Measurements from ENCODE around the gene PPP2R2D. TPM values are rescaled to one million over a fixed set of nuclear protein-coding genes. Genes with fewer than 3 reads are reported as not detected.
"Not testable (repeated sequence)": the region's sequence is repeated elsewhere in the genome, so short reads cannot be mapped to it uniquely, and the experiment has no call there.

PPP2R2D gene
- total RNA-seq, 1 experiment from 2014 or later, result 23.5 TPM

DNA sequence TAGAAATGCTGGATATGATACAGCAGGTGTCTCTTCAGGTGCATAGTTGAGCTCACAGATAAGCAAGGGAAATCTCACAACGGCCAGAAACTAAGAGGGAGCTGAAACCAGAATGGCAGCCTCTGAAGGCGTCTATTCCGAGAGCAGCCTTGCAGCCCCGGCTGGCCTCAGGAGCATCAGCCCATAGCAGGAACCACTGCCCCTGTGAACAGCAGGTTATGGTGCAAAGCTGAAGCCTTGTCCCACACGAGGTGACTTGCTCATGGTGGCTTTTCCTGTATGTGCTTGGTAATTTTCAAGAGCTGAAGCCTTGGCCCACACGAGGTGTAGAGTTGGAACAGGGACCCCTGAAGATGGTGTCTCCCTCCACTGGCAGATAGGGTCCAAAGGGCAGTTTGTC is 47.7 kb downstream of the PPP2R2D start:
- ChIA-PET POLR2A (ENCODE audit: unreplicated experiment) (no interaction called here), CTCF (no interaction called here)
- H3K4me2 ChIP-seq, result no peak overlapping the region
- no peak overlapping the region for H3K4me3 ChIP-seq
- H3K9me3 ChIP-seq (ENCODE audit: insufficient read depth, low read depth), result no peaks in the 10 kb centered on the region
- no peaks in the 10 kb centered on the region for H3K27me3 ChIP-seq (ENCODE audit: insufficient read depth, low read depth)
- H3F3A ChIP-seq (ENCODE audit: insufficient read depth, low read depth), result no peaks in the 10 kb centered on the region
- no peaks in the 10 kb centered on the region for H3K36me3 ChIP-seq (ENCODE audit: low read depth)
- TF ChIP-seq, protein P1, sequence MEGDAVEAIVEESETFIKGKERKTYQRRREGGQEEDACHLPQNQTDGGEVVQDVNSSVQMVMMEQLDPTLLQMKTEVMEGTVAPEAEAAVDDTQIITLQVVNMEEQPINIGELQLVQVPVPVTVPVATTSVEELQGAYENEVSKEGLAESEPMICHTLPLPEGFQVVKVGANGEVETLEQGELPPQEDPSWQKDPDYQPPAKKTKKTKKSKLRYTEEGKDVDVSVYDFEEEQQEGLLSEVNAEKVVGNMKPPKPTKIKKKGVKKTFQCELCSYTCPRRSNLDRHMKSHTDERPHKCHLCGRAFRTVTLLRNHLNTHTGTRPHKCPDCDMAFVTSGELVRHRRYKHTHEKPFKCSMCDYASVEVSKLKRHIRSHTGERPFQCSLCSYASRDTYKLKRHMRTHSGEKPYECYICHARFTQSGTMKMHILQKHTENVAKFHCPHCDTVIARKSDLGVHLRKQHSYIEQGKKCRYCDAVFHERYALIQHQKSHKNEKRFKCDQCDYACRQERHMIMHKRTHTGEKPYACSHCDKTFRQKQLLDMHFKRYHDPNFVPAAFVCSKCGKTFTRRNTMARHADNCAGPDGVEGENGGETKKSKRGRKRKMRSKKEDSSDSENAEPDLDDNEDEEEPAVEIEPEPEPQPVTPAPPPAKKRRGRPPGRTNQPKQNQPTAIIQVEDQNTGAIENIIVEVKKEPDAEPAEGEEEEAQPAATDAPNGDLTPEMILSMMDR (conservative IDR thresholded peaks at IDR 0.05), result no peak
- TF ChIP-seq EZH2 (IDR thresholded peaks at IDR 0.05; ENCODE audit: low read depth), result no peak
- no peaks in the 10 kb centered on the region for H3K79me2 ChIP-seq (ENCODE audit: low read depth)
- H3K4me1 ChIP-seq (replicated peaks; ENCODE audit: insufficient read depth), result no peaks in the 10 kb centered on the region
- H3K9me2 ChIP-seq (ENCODE audit: insufficient read depth), result no peaks in the 10 kb centered on the region
- intact Hi-C loops (cut with micrococcal nuclease; ENCODE audit: unreplicated experiment), result loop anchor here (5.0 kb wide), 2 partner anchors 46 to 61 kb away; partner anchors contain the start of gene PPP2R2D
- no peaks in the 10 kb centered on the region for H4K20me1 ChIP-seq (ENCODE audit: insufficient read depth)
- TSS peak; percentile 5 for BruUV-seq (replicated peaks)
- DNase-seq, result no peak
- H3K27ac ChIP-seq, result no peak overlapping the region
- H2AFZ ChIP-seq, result no peak overlapping the region

- Histone ChIP-seq H3K27ac (no peak overlapping the region), H3K79me2 (ENCODE audit: low read depth) (no peaks in the 10 kb centered on the region), H3K4me1 (replicated peaks; ENCODE audit: insufficient read depth) (no peaks in the 10 kb centered on the region), H3K27me3 (ENCODE audit: insufficient read depth, low read depth) (no peaks in the 10 kb centered on the region), H3K4me2 (no peak overlapping the region), H3F3A (ENCODE audit: insufficient read depth, low read depth) (no peaks in the 10 kb centered on the region), H3K4me3 (no peak overlapping the region), H2AFZ (no peak overlapping the region), H3K36me3 (ENCODE audit: low read depth) (no peaks in the 10 kb centered on the region), H3K9me3 (ENCODE audit: insufficient read depth, low read depth) (no peaks in the 10 kb centered on the region), H4K20me1 (ENCODE audit: insufficient read depth) (no peaks in the 10 kb centered on the region), H3K9me2 (ENCODE audit: insufficient read depth) (no peaks in the 10 kb centered on the region)
- DNase-seq, result no peak
- POLR2A ChIA-PET (ENCODE audit: unreplicated experiment), result no interaction called here
- intact Hi-C loops (cut with micrococcal nuclease; ENCODE audit: unreplicated experiment), result loop anchor here (5.0 kb wide), 2 partner anchors 47 to 62 kb away; partner anchors contain the start of gene PPP2R2D
- TF ChIP-seq, protein P1 (conservative IDR thresholded peaks at IDR 0.05), result no peak
- no peak for TF ChIP-seq EZH2 (IDR thresholded peaks at IDR 0.05; ENCODE audit: low read depth)
- CTCF ChIA-PET, result no interaction called here
- BruUV-seq (replicated peaks), result no TSS peak
These were observed 48.4 kb downstream of the PPP2R2D start for GRCh38 chr10:131949041-131949862.

GRCh38 chr10:131949908-131950307 is 49.1 kb downstream of the PPP2R2D start:
- BruUV-seq (replicated peaks); POLR2A ChIA-PET (ENCODE audit: unreplicated experiment); CTCF ChIA-PET; H3K4me1 ChIP-seq (replicated peaks; ENCODE audit: insufficient read depth); H3K9me2 ChIP-seq (ENCODE audit: insufficient read depth); H3K79me2 ChIP-seq (ENCODE audit: low read depth); H2AFZ ChIP-seq; H3K27me3 ChIP-seq (ENCODE audit: insufficient read depth, low read depth); H3F3A ChIP-seq (ENCODE audit: insufficient read depth, low read depth); H3K36me3 ChIP-seq (ENCODE audit: low read depth); H4K20me1 ChIP-seq (ENCODE audit: insufficient read depth); H3K9me3 ChIP-seq (ENCODE audit: insufficient read depth, low read depth); DNase-seq; H3K4me2 ChIP-seq; H3K4me3 ChIP-seq; H3K27ac ChIP-seq: not testable (repeated sequence)
- intact Hi-C loops (cut with micrococcal nuclease; ENCODE audit: unreplicated experiment), result loop anchor here (5.0 kb wide), 2 partner anchors 48 to 63 kb away; partner anchors contain the start of gene PPP2R2D

Measured in PC-9 (cell line).